ENCODE data around the gene LUC7L2.
"Not testable (repeated sequence)": the region's sequence is repeated elsewhere in the genome, so short reads cannot be mapped to it uniquely, and the experiment has no call there.

LUC7L2 gene

DNA sequence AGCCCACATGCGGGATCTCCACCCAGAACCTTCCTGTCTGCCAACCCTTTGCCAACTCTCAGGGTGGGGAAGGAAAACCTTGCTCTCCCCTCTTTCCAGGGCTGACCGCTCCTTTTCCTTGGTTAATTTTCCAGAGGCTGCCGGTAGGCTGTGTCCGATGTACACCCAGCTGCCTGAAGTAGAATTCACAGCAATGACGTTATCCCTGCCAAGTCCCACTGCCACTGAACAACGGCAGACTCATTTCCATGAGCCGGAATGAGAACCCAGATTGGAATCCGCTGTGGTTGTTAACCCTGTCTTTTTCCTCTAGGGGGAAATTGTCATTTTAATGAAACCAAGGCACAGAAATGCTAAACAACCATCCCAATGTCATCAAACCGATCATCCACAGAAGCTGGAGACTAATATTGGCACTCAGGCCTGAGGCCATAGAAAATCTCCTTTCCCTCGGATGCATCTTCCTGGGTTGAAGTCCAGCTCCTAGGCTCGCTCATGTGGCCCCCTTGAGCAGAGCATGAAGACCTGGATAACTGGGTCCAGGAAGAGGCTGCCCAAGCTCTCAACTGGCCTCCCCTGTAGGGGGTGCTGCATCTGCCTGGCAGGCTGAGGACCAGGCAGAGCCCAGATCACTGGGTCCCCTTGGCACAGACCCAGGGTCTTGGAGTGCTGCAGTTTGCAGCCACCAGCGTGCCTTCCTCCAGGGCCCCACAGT lies 93.4 kb downstream of the LUC7L2 start:
- DNase-seq, result no peak

DNA sequence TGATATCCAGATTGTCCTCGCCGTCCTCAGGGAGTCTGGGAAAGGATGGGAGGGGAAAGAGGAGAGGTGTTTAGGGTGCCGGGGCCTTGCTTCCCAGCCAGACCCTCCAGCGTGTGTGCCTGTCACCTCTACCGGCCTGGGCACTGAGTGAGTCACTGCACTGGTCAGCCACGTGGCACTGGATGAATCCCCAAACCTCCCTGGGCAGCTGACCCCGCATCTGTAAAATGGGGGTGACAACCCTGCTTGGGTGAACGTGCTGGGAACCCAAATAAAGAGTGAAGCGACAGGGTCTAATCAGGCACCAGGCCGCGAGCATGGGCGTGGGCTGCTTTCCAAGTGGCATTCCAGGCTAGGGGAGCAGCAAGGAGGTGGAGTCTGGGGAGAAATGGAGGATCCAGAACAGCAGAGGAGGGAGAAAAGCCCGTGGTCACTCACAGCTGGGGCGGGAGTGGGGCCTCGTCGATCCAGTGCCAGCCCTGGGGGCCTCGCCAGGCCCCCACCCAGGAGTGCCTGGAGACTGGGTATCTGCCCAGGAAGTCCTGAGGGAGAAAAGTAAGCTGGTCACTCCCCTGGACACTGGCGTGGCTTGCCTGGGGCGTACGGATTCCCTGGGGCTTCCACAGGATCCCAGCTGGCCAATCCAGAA lies 94.1 kb downstream of the LUC7L2 start:
- no peak for DNase-seq

DNA sequence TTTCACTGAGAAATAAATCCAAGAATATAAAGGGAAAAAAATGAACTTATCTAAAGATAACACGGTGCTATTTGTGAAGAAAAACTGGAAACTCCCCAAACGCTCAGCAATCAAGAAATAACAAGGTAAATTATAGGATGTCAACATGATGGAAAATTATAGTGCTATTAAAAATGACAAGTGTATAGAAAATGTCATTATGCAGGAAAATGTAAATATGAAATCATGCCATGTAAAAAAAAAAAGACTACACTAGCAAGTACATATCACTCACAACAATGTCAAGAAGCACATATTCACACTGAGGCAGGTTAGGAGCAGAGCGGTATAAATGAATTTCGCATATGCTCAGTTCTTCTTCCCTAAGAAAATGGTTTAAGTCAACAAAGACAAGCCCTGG lies 96.1 kb downstream of the LUC7L2 start:
- DNase-seq, result no peak

DNA sequence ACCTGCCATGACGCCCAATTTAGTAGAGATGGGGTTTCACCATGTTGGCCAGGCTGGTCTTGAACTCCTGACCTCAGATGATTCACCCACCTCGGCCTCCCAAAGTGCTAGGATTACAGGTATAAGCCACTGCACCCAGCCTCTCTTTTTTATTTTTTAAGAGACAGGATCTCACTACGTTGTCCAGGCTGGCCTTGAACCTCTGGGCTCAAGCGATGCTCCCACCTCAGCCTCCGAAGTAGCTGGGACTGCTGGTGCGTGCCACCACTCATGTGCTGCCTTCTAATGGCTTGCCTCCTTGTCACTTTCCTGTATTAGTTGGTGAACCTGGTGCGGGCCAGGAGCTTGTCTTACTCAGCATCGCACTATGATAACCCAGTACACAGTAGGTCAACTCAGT lies 96.8 kb downstream of the LUC7L2 start:
- DNase-seq, result no peak

DNA sequence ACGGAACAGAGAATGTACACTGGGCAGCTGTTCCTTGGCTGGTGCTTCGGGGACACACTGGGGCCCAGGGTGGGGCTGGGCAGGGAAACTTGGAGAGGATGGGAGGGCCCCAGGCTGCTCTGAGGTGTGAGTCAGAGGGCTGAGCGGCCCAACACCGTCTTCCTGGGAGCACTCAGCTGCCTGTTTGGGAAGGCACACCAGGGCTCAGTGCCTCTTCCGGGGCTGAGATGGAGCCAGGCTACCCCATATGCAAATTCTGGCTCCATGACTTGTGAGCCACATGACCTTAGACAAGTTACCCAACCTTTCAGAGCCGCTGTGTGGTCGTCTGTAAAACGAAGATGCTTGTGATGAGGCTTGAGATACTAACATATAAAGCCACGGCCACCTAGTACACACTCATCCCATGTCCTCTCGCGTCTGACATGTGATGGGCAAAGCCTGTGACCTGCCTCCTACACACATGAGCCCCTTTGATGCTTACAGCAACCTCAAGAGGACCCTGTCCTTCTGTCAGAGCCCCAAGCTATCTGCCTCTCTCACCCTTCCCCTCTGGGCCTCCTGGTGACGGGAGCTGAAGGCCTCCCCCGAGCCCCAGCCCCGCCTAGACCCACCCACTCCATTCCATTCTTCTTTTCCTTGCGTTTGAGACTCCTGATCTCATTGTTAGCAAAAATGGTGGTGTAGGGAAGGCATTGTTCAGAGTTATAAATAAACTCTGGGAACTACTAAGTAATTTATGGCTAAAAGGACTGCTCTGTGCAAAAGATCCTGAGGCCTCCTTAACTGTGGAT lies 97.7 kb downstream of the LUC7L2 start:
- DNase-seq, result no peak

DNA sequence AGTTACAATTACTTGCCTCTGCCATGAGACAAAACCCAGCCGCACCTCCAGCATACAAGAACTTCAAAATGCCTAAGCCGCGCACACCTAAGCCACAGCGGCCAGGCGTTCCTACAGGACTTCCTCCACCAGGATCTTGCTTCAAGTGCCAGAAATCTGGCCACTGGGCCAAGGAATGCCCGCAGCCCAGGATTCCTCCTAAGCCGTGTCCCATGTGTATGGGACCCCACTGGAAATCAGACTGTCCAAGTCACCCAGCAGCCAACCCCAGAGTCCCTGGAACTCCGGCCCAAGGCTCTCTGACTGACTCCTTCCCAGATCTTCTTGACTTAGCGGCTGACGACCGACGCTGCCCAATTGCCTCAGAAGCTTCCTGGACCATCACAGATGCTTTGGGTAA lies 103.7 kb downstream of the LUC7L2 start:
- DNase-seq, result not testable (repeated sequence)

DNA sequence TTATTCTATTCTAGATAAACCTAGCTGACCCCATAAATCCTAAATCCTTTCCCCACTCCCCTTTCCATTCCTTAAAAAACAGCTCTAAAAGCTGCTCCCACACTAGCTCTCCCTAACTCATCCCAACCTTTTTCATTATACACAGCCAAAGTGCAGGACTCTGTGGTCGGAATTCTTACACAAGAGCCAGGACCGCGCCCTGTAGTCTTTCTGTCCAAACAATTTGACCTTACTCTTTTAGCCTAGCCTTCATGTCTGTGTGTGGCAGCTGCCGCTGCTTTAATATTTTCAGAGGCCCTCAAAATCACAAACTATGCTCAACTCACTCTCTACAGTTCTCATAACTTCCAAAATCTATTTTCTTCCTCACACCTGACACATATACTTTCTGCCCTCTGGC lies 104.8 kb downstream of the LUC7L2 start:
- DNase-seq, result not testable (repeated sequence)

DNA sequence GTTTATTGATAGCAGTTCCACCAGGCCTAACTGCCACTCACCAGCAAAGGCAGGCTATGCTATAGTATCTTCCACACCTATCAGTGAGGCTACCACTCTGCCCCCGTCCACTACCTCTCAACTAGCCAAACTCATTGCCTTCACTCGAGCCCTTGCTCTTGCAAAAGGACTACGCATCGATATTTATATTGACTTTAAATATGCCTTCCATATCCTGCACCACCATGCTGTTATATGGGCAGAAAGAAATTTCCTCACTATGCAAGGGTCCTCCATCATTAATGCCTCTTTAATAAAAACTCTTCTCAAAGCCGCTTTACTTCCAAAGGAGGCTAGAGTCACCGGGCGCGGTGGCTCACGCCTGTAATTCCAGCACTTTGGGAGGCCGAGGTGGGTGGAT lies 105.4 kb downstream of the LUC7L2 start:
- not testable (repeated sequence) for DNase-seq

DNA sequence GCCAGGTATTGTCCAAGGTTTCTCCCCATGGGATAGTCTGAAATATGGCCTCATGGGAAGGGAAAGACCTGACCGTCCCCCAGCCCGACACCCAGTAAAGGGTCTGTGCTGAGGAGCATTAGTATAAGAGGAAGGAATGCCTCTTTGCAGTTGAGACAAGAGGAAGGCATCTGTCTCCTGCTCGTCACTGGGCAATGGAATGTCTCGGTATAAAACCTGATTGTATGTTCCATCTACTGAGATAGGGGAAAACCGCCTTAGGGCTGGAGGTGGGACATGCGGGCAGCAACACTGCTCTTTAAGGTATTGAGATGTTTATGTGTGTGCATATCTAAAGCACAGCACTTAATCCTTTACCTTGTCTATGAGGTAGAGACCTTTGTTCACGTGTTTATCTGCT lies 108.0 kb downstream of the LUC7L2 start:
- not testable (repeated sequence) for DNase-seq

DNA sequence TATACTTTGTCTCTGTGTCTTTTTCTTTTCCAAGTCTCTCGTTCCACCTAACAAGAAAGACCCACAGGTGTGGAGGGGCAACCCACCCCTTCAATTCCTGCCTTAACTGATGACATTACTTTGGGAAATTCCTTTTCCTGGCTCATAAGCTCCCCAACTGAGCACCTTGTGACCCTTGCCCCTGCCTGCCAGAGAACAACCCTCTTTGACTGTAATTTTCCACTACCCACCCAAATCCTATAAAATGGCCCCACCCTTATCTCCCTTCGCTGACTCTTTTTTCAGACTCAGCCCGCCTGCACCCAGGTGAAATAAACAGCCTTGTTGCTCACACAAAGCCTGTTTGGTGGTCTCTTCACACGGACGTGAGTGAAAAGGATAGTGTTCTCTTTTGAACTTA lies 108.6 kb downstream of the LUC7L2 start:
- DNase-seq, result not testable (repeated sequence)

DNA sequence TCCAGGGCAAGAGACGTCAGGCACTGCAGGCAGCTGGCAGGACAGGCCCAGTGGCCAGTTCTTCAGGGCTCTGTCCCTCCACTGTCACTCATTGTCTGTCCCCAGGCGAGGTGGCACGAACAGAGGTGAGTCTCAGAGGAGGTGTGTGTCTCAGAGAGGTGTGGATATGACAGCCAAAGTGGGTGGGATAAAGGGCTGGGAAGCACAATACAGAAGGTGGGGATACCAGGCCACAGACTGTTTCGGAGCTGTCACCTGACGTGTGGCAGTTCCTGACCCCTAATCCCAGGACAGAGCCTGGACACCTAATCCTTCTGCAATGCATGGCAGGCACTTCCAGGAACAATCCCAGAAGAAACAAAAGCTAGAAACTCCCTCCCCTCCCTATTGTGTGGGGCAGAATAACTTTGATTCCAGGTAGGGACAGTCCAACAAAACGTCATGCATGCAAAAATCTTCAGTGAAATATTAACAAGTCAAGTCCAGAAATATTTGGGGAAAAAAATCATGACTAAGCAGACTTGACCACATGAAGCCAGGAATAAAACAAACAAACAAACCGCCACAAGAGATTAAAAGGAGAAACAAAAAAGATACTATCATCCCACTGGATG lies 112.2 kb downstream of the LUC7L2 start:
- DNase-seq, result no peak
